ENCODE results near the gene MTSS2.

The MTSS2 gene

GRCh38 chr16:70670175-70670574 is 15.7 kb downstream of the MTSS2 start:
- DNase-seq, result no peak

- DNase-seq, result no peak
Measured at GRCh38 chr16:70665806-70666735, 19.8 kb downstream of the MTSS2 start.

GRCh38 chr16:70665113-70665694 is 20.6 kb downstream of the MTSS2 start:
- DNase-seq, result no peak

- no peak for DNase-seq
Measured at GRCh38 chr16:70664325-70665112, 21.3 kb downstream of the MTSS2 start.

- DNase-seq, result no peak
Measured at GRCh38 chr16:70663524-70664324, 22.1 kb downstream of the MTSS2 start.

- no peak for DNase-seq
Measured at GRCh38 chr16:70662991-70663523, 22.8 kb downstream of the MTSS2 start.

- no peak for DNase-seq
Measured at GRCh38 chr16:70661918-70662641, 23.8 kb downstream of the MTSS2 start.

- no peak for DNase-seq
Measured at GRCh38 chr16:70661534-70661917, 24.3 kb downstream of the MTSS2 start.

GRCh38 chr16:70660672-70661350 is 25.0 kb downstream of the MTSS2 start:
- no peak for DNase-seq

- no peak for DNase-seq
Measured at GRCh38 chr16:70659953-70660671, 25.7 kb downstream of the MTSS2 start.

- no peak for DNase-seq
Measured at GRCh38 chr16:70659546-70659945, 26.3 kb downstream of the MTSS2 start.

GRCh38 chr16:70658921-70659320 is 26.9 kb downstream of the MTSS2 start:
- DNase-seq, result no peak

GRCh38 chr16:70657956-70658355 is 27.9 kb downstream of the MTSS2 start:
- DNase-seq, result no peak

- no peak for DNase-seq
Measured at GRCh38 chr16:70656712-70657263, 29.1 kb downstream of the MTSS2 start.

GRCh38 chr16:70656065-70656711 is 29.7 kb downstream of the MTSS2 start:
- DNase-seq, result no peak

GRCh38 chr16:70653809-70654771 is 31.8 kb downstream of the MTSS2 start:
- DNase-seq, result peak; percentile 44 to 86 (median 64)

GRCh38 chr16:70653406-70653805 is 32.4 kb downstream of the MTSS2 start:
- DNase-seq, result no peak

- no peak for DNase-seq
Measured at GRCh38 chr16:70652322-70652721, 33.5 kb downstream of the MTSS2 start.

Measured in stimulated activated naive CD4-positive, alpha-beta T cell (primary cell).